HepG2 (cell line): ENCODE data around the gene PLAC9. TPM values are rescaled to one million over a fixed set of nuclear protein-coding genes. Genes with fewer than 3 reads are reported as not detected.

ENCODE experiments used
- ATAC-seq: fragments of 200-7000 bp; cut with Tn5 transposase; 3 replicates; pipeline ENCODE4 v1.9.1; 2020; ENCODE audit warnings: mild to moderate bottlenecking, moderate library complexity
- BruUV-seq: library from RNA; stranded (reverse); fragments of 400-500 nt; replicated peaks from 2 replicates; lab custom pipeline; 2021; lab: Mats Ljungman, UMichigan
- CTCF ChIA-PET: fragments of 300-600 bp; formaldehyde crosslinking; extraction: SDS; loops from one replicate; lab custom pipeline; 2021; ENCODE audit warnings: low total read pairs, inconsistent platforms, low intra/inter-chr PET ratio; lab: Yijun Ruan, JAX
- POLR2A ChIA-PET: fragments of 350-600 bp; sonication (Branson Sonifier 250); formaldehyde crosslinking; loops from one replicate; lab custom pipeline; 2020; ENCODE audit warnings: antibody characterized with exemption, inconsistent platforms; lab: Yijun Ruan, JAX
- DNase-seq: peaks from one replicate; pipeline ENCODE4 v3.0.0-alpha.2; 2015; ENCODE audit warnings: low spot score
- FAIRE-seq: peaks from 3 replicates; lab custom pipeline; 2011; peaks lifted over from hg19 to GRCh38; lab: Jason Lieb, UNC
- H2AFZ ChIP-seq: one replicate; pipeline ENCODE4 v1.6.1; 2011; ENCODE audit warnings: low read length, inconsistent platforms
- H3K27ac ChIP-seq: fragments of 300-600 bp; 3 replicates; pipeline ENCODE4 v1.8.0; 2011; ENCODE audit warnings: mixed run types, mild to moderate bottlenecking, mixed read lengths, low read length, inconsistent platforms; ENCODE audit not compliant: insufficient read depth; ENCODE audit errors: extremely low read length
- H3K27me3 ChIP-seq, 2 experiments: fragments of 200-600 bp in 1 of 2; 2 replicates in 1 of 2; 3 replicates in 1 of 2; pipeline versions ENCODE4 v1.6.0 to v1.8.0; 2011; ENCODE audit warnings: low read length in 2 of 2, mild to moderate bottlenecking in 2 of 2, moderate library complexity in 2 of 2, inconsistent platforms in 1 of 2; ENCODE audit not compliant: insufficient read depth in 2 of 2, control insufficient read depth in 1 of 2
- H3K36me3 ChIP-seq, 2 experiments: fragments of 200-600 bp in 1 of 2; replicated peaks in 1 of 2; 2 replicates in 1 of 2; 3 replicates in 1 of 2; pipeline versions ENCODE4 v1.5.1 to v1.8.0; 2011; ENCODE audit warnings: low read length in 2 of 2, inconsistent platforms in 1 of 2; ENCODE audit not compliant: insufficient read depth in 2 of 2, control insufficient read depth in 1 of 2
- H3K4me1 ChIP-seq: 2 replicates; pipeline ENCODE4 v1.5.1; 2012; ENCODE audit warnings: low read length, inconsistent platforms; ENCODE audit not compliant: insufficient read depth
- H3K4me2 ChIP-seq: 2 replicates; pipeline ENCODE4 v1.6.0; 2011; ENCODE audit warnings: low read depth, low read length, inconsistent platforms
- H3K4me3 ChIP-seq, 3 experiments: fragments of 200-600 bp in 1 of 3; sonication (generic), shearing (Covaris generic) in 1 of 3; replicated peaks in 1 of 3; 2 replicates each; pipeline ENCODE4 v1.5.1; 2011 to 2016; ENCODE audit warnings: low read length in 3 of 3, inconsistent platforms in 2 of 3, low read depth in 2 of 3, mild to moderate bottlenecking in 2 of 3, control low read depth in 1 of 3, mixed read lengths in 1 of 3; ENCODE audit not compliant: insufficient read depth in 1 of 3
- H3K79me2 ChIP-seq: one replicate; pipeline ENCODE4 v1.6.1; 2011; ENCODE audit warnings: low read length, inconsistent platforms; ENCODE audit not compliant: insufficient read depth
- H3K9ac ChIP-seq: 2 replicates; pipeline ENCODE4 v1.6.0; 2011; ENCODE audit warnings: mild to moderate bottlenecking, low read depth, low read length, inconsistent platforms; ENCODE audit not compliant: insufficient read depth
- H3K9me3 ChIP-seq: 2 replicates; pipeline ENCODE4 v1.5.1; 2012; ENCODE audit warnings: mild to moderate bottlenecking, low read length
- H4K20me1 ChIP-seq: 2 replicates; pipeline ENCODE4 v1.6.0; 2011; ENCODE audit warnings: inconsistent platforms, mild to moderate bottlenecking, low read length, moderate library complexity; ENCODE audit not compliant: insufficient read depth
- BATF2 ChIP-seq: sonication (generic); formaldehyde crosslinking; IDR thresholded peaks from 2 replicates; pipeline ENCODE4 v1.8.0; 2022; ENCODE audit warnings: mild to moderate bottlenecking, missing genetic modification reagents, moderate library complexity
- CENPT ChIP-seq: sonication (generic); formaldehyde crosslinking; IDR thresholded peaks from 2 replicates; pipeline ENCODE4 v1.8.0; 2022; ENCODE audit warnings: low read depth, mild to moderate bottlenecking, moderate library complexity, missing genetic modification reagents
- HNF1A ChIP-seq, 2 experiments: sonication (generic) in 1 of 2; formaldehyde crosslinking in 1 of 2; IDR thresholded peaks; 2 replicates each; pipeline versions ENCODE4 v1.4.0 to v1.6.1; 2016 to 2020; ENCODE audit warnings: borderline replicate concordance in 1 of 2, low read depth in 1 of 2, mild to moderate bottlenecking in 1 of 2, missing genetic modification reagents in 1 of 2
- ZNF276 ChIP-seq: sonication (generic); formaldehyde crosslinking; IDR thresholded peaks from 2 replicates; pipeline ENCODE4 v1.4.0; 2020; ENCODE audit warnings: mild to moderate bottlenecking, low read depth, missing genetic modification reagents
- ZNF562 ChIP-seq: sonication (generic); formaldehyde crosslinking; IDR thresholded peaks from 2 replicates; pipeline ENCODE4 v1.8.0; 2022; ENCODE audit warnings: missing genetic modification reagents, borderline replicate concordance
- WGBS: methylation state at CpG from one replicate; pipeline ENCODE4 v1.1.6; 2017; ENCODE audit warnings: low lambda C conversion rate; 5-methylcytosine and 5-hydroxymethylcytosine counted together
- in situ Hi-C: cut with HindIII; loops from 2 replicates; pipeline ENCODE4 v1.10.0; 2017; ENCODE audit warnings: low pct_unique_long_range_greater_than_20kb; ENCODE audit not compliant: extremely low pct_ligation_motif_present
- intact Hi-C: fragments of 100-400 bp; cut with micrococcal nuclease; formaldehyde crosslinking; loops from one replicate; pipeline ENCODE4 v1.10.0; 2022; ENCODE audit not compliant: unreplicated experiment
- polyA plus RNA-seq, 8 experiments: library from polyadenylated mRNA; depleted of rRNA in 3 of 8; stranded (reverse) in 7 of 8; unstranded in 1 of 8; fragments of >200 nt; fragmentation: Illumina TruSeq in 4 of 8; extraction: Trizol in 4 of 8; gene quantifications; 2 replicates each; pipeline versions ENCODE4 v1.2.1 to v1.2.3, GENCODE V29; 2011 to 2016; ENCODE audit warnings: low read depth in 4 of 8, missing spikeins in 1 of 8, mixed read lengths in 1 of 8; ENCODE audit not compliant: insufficient read depth in 1 of 8
- total RNA-seq, 5 experiments: library from RNA; depleted of rRNA; stranded (reverse); fragments of >200 nt; fragmentation: Illumina TruSeq; extraction: Trizol; gene quantifications; 2 replicates each; pipeline ENCODE4 v1.2.3, GENCODE V29; 2016; ENCODE audit warnings: low read depth in 1 of 5

The PLAC9 gene
- total and polyA plus RNA-seq, 2 of the 13 experiments (the other 11 are each of a cell fraction or from before 2014, with no cell fraction given) = not detected

- 93% methylated on average over 2 of the region's 2 CpGs for whole genome bisulfite sequencing
- CTCF ChIA-PET = no interaction called here
- TF ChIP-seq BATF2 (CRISPR knock-in tag) (no peak), ZNF562 (CRISPR knock-in tag) (no peak), CENPT (CRISPR knock-in tag) (no peak), HNF1A (IDR thresholded peaks at IDR 0.05; ENCODE audit: low read depth) (no peak), HNF1A (CRISPR knock-in tag; IDR thresholded peaks at IDR 0.05; ENCODE audit: borderline replicate concordance) (no peak), ZNF276 (CRISPR knock-in tag) (no peak)
- Histone ChIP-seq H3K4me1 (peaks cover 13% of the 10 kb centered on the region; the same call in 1 of the 2 replicates), H3K27ac (no peak overlapping the region), H3K9me3 (no peaks in the 10 kb centered on the region), H3K4me3 (no peak overlapping the region), H2AFZ (no peak overlapping the region), H3K27me3 (0 out of 5 replicates have a peak, but pooled peaks cover 0 to under 1% of the 10 kb centered on the region in 2 experiments), H3K4me2 (no peak overlapping the region), H3K79me2 (no peaks in the 10 kb centered on the region), H4K20me1 (no peaks in the 10 kb centered on the region), H3K9ac (no peak overlapping the region), H3K36me3 (no peaks in the 10 kb centered on the region; a peak in 1 of 5 replicates)
- no TSS peak for BruUV-seq
- FAIRE-seq (no peak), ATAC-seq (no peak), DNase-seq (no peak)
- intact Hi-C loops = loop anchor here (10.0 kb wide), 1 partner anchor 56 kb away; the partner anchor contains the start of gene ANXA11
- in situ Hi-C loops = no loop called here
- POLR2A ChIA-PET = no interaction called here
Measured at GRCh38 chr10:80149123-80149522, 16.6 kb downstream of the PLAC9 start.
